Common myeloid progenitor, CD34-positive (primary cell): Measurements from ENCODE around the gene EPHA6.
A peak's percentile ranks its signal among the peaks of the same experiment; 100 is the strongest.

Experiments used
- CTCF ChIA-PET: fragments of 350-600 bp; sonication (Branson Sonifier 250); formaldehyde crosslinking; loops from one replicate; lab custom pipeline; 2021; ENCODE audit warnings: antibody characterized with exemption; lab: Charles Lee
- POLR2A ChIA-PET: fragments of 350-600 bp; sonication (Branson Sonifier 250); formaldehyde crosslinking; loops from one replicate; lab custom pipeline; 2021; ENCODE audit warnings: antibody characterized with exemption; lab: Charles Lee
- DNase-seq, 3 donors: peaks; one replicate each; pipeline versions ENCODE4 v3.0.0 to v3.0.0-alpha.2; 2013
- H3K27ac ChIP-seq, 2 experiments: 1 replicate in 1 of 2; 2 replicates in 1 of 2; pipeline ENCODE4 v1.7.0; 2013; ENCODE audit warnings: inconsistent platforms in 2 of 2, low read length in 2 of 2, mild to moderate bottlenecking in 2 of 2, low read depth in 1 of 2, moderate library complexity in 1 of 2; ENCODE audit not compliant: severe bottlenecking in 2 of 2, insufficient read depth in 1 of 2, poor library complexity in 1 of 2
- H3K27me3 ChIP-seq, 5 experiments: replicated peaks in 2 of 5; 1 replicate in 3 of 5; 2 replicates in 2 of 5; pipeline versions ENCODE4 v1.6.1 to v1.7.0; 2013; ENCODE audit warnings: low read length in 4 of 5, mild to moderate bottlenecking in 2 of 5, moderate library complexity in 2 of 5, inconsistent platforms in 1 of 5; ENCODE audit not compliant: insufficient read depth in 5 of 5, control insufficient read depth in 4 of 5
- H3K36me3 ChIP-seq, 4 experiments: 1 replicate in 2 of 4; 2 replicates in 2 of 4; pipeline versions ENCODE4 v1.6.1 to v1.7.0; 2013; ENCODE audit warnings: low read length in 3 of 4, control low read depth in 1 of 4, mild to moderate bottlenecking in 1 of 4; ENCODE audit not compliant: control insufficient read depth in 4 of 4, insufficient read depth in 4 of 4
- H3K4me1 ChIP-seq, 4 experiments: 1 replicate in 3 of 4; 2 replicates in 1 of 4; pipeline versions ENCODE4 v1.6.1 to v1.7.1; 2013; ENCODE audit warnings: low read length in 3 of 4, mild to moderate bottlenecking in 3 of 4, control low read depth in 1 of 4, inconsistent platforms in 1 of 4, moderate library complexity in 1 of 4; ENCODE audit not compliant: control insufficient read depth in 4 of 4, insufficient read depth in 4 of 4; ENCODE audit errors: control extremely low read depth in 1 of 4
- H3K4me3 ChIP-seq, 7 experiments: 1 replicate in 4 of 7; 2 replicates in 3 of 7; pipeline versions ENCODE4 v1.5.1 to v1.7.0; 2013; ENCODE audit warnings: mild to moderate bottlenecking in 7 of 7, low read length in 6 of 7, moderate library complexity in 6 of 7, inconsistent platforms in 2 of 7, low read depth in 2 of 7, control low read depth in 1 of 7; ENCODE audit not compliant: insufficient read depth in 4 of 7, control insufficient read depth in 1 of 7; ENCODE audit errors: extremely low read depth in 1 of 7
- H3K9me3 ChIP-seq, 5 experiments: 1 replicate in 4 of 5; 2 replicates in 1 of 5; pipeline versions ENCODE4 v1.6.1 to v1.7.1; 2013; ENCODE audit warnings: low read length in 4 of 5, mild to moderate bottlenecking in 2 of 5, inconsistent platforms in 1 of 5, low read depth in 1 of 5, moderate library complexity in 1 of 5; ENCODE audit not compliant: control insufficient read depth in 4 of 5, insufficient read depth in 2 of 5; ENCODE audit errors: control extremely low read depth in 1 of 5
- WGBS: methylation state at CpG from one replicate; pipeline ENCODE4 v1.1.5; 2013; ENCODE audit not compliant: insufficient coverage; 5-methylcytosine and 5-hydroxymethylcytosine counted together

EPHA6 gene

GRCh38 chr3:97772926-97773325, 958.5 kb downstream of the EPHA6 start:
- Histone ChIP-seq H3K36me3 (peaks cover 0 to 9% (median 3%) of the 10 kb centered on the region in 4 experiments), H3K9me3 (peaks cover 0 to 5% (median 0%) of the 10 kb centered on the region in 5 experiments), H3K27me3 (no peaks in the 10 kb centered on the region), H3K27ac (no peak overlapping the region), H3K4me3 (no peak overlapping the region), H3K4me1 (no peaks in the 10 kb centered on the region)
- ChIA-PET CTCF (no interaction called here), POLR2A (no interaction called here)
- 100% methylated on average over 3 of the region's 3 CpGs for whole genome bisulfite sequencing
- DNase-seq, result no peak

- no peaks in the 10 kb centered on the region for H3K36me3 ChIP-seq
- no peak for DNase-seq
- peaks cover 0 to 7% (median 4%) of the 10 kb centered on the region in 4 experiments for H3K4me1 ChIP-seq
- no peaks in the 10 kb centered on the region for H3K27me3 ChIP-seq
- CTCF ChIA-PET, result interaction anchor here (1.2 to 1.3 kb wide), 2 partner anchors 14 to 245 kb away, joined by 3 to 4 read pairs; no protein-coding TSS in a partner anchor
- no peaks in the 10 kb centered on the region for H3K9me3 ChIP-seq
- no peak overlapping the region for H3K27ac ChIP-seq
- POLR2A ChIA-PET, result no interaction called here
- H3K4me3 ChIP-seq, result no peak overlapping the region
These were observed 963.8 kb downstream of the EPHA6 start for GRCh38 chr3:97778152-97778551.

GRCh38 chr3:97793420-97794019, 979.1 kb downstream of the EPHA6 start:
- DNase-seq, result peak; percentile 63 to 81 (median 75)

GRCh38 chr3:97795951-97796350, 981.6 kb downstream of the EPHA6 start:
- no peak overlapping the region for H3K4me3 ChIP-seq
- H3K4me1 ChIP-seq, result no peaks in the 10 kb centered on the region
- ChIA-PET POLR2A (no interaction called here), CTCF (interaction anchor here (1.1 to 3.8 kb wide), 3 partner anchors 129 to 228 kb away, joined by 3 to 60 read pairs (median 4); no protein-coding TSS in a partner anchor)
- no peaks in the 10 kb centered on the region for H3K27me3 ChIP-seq
- WGBS, result 92% methylated on average over 4 of the region's 4 CpGs
- no peaks in the 10 kb centered on the region for H3K36me3 ChIP-seq
- no peak for DNase-seq
- no peaks in the 10 kb centered on the region for H3K9me3 ChIP-seq
- H3K27ac ChIP-seq, result no peak overlapping the region

More at GRCh38 chr3:97793420-97794019, 979.1 kb downstream of the EPHA6 start:
- Histone ChIP-seq H3K36me3 (no peaks in the 10 kb centered on the region), H3K9me3 (no peaks in the 10 kb centered on the region), H3K4me3 (no peak overlapping the region), H3K27me3 (no peaks in the 10 kb centered on the region), H3K27ac (no peak overlapping the region), H3K4me1 (no peaks in the 10 kb centered on the region)
- POLR2A ChIA-PET, result no interaction called here
- CTCF ChIA-PET, result interaction anchor here (0.6 to 3.8 kb wide), 9 partner anchors 11 to 233 kb away, joined by 3 to 60 read pairs (median 4); no protein-coding TSS in a partner anchor
